Measurements from ENCODE around the gene SLC16A2. TPM values are rescaled to one million over a fixed set of nuclear protein-coding genes. Genes with fewer than 3 reads are reported as not detected.

SLC16A2 gene
- total RNA-seq, 4 donors from 2014 or later = 8.0 to 15.8 (median 10.2) TPM

Small RNAs within 50 kb of the gene (small RNA-seq; reads per million reads assigned to genes)
- not detected for gene RN7SL790P

Other genes with a start within 250 kb of the SLC16A2 start
- gene ZCCHC13, start 117.3 kb upstream of the SLC16A2 start, total RNA-seq = not detected
- gene RLIM, start 193.1 kb downstream of the SLC16A2 start, total RNA-seq = 10 to 100 TPM; 25.7 to 62.2 (median 35.5) TPM

Measured in omental fat pad (tissue), 4 donors.